ENCODE measurements around the gene GPC1. TPM values are rescaled to one million over a fixed set of nuclear protein-coding genes. Genes with fewer than 3 reads are reported as not detected.

The GPC1 gene
- total and polyA plus RNA-seq, 2 of the 13 experiments (the other 11 are each of a cell fraction or from before 2014, with no cell fraction given) = 4.0 to 5.5 TPM

GRCh38 chr2:240398661-240399267 lies 36.7 kb upstream of the GPC1 start:
- TF ChIP-seq NONO (IDR thresholded peaks at IDR 0.05) (no peak), NONO (CRISPR knock-in tag; conservative IDR thresholded peaks at IDR 0.05) (no peak), KLF13 (CRISPR knock-in tag; IDR thresholded peaks at IDR 0.05) (no peak), MXD4 (CRISPR knock-in tag; IDR thresholded peaks at IDR 0.05) (no peak), BRD4 (CRISPR knock-in tag; IDR thresholded peaks at IDR 0.05) (no peak), PHF5A (CRISPR knock-in tag; IDR thresholded peaks at IDR 0.05; ENCODE audit: low read depth, unreplicated experiment) (no peak), ZNF879 (CRISPR knock-in tag; IDR thresholded peaks at IDR 0.05) (no peak), ZNF563 (CRISPR knock-in tag; IDR thresholded peaks at IDR 0.05) (no peak), ZNF34 (CRISPR knock-in tag; IDR thresholded peaks at IDR 0.05; ENCODE audit: borderline replicate concordance) (no peak), BORCS8-MEF2B (CRISPR knock-in tag; IDR thresholded peaks at IDR 0.05) (no peak), ZSCAN21 (CRISPR knock-in tag; IDR thresholded peaks at IDR 0.05; ENCODE audit: borderline replicate concordance) (no peak), GZF1 (CRISPR knock-in tag; IDR thresholded peaks at IDR 0.05) (no peak)
- TF ChIP-seq, protein P1, sequence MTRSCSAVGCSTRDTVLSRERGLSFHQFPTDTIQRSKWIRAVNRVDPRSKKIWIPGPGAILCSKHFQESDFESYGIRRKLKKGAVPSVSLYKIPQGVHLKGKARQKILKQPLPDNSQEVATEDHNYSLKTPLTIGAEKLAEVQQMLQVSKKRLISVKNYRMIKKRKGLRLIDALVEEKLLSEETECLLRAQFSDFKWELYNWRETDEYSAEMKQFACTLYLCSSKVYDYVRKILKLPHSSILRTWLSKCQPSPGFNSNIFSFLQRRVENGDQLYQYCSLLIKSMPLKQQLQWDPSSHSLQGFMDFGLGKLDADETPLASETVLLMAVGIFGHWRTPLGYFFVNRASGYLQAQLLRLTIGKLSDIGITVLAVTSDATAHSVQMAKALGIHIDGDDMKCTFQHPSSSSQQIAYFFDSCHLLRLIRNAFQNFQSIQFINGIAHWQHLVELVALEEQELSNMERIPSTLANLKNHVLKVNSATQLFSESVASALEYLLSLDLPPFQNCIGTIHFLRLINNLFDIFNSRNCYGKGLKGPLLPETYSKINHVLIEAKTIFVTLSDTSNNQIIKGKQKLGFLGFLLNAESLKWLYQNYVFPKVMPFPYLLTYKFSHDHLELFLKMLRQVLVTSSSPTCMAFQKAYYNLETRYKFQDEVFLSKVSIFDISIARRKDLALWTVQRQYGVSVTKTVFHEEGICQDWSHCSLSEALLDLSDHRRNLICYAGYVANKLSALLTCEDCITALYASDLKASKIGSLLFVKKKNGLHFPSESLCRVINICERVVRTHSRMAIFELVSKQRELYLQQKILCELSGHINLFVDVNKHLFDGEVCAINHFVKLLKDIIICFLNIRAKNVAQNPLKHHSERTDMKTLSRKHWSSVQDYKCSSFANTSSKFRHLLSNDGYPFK (CRISPR knock-in tag; IDR thresholded peaks at IDR 0.05; ENCODE audit: borderline replicate concordance) = no peak
- TF ChIP-seq, protein P2, sequence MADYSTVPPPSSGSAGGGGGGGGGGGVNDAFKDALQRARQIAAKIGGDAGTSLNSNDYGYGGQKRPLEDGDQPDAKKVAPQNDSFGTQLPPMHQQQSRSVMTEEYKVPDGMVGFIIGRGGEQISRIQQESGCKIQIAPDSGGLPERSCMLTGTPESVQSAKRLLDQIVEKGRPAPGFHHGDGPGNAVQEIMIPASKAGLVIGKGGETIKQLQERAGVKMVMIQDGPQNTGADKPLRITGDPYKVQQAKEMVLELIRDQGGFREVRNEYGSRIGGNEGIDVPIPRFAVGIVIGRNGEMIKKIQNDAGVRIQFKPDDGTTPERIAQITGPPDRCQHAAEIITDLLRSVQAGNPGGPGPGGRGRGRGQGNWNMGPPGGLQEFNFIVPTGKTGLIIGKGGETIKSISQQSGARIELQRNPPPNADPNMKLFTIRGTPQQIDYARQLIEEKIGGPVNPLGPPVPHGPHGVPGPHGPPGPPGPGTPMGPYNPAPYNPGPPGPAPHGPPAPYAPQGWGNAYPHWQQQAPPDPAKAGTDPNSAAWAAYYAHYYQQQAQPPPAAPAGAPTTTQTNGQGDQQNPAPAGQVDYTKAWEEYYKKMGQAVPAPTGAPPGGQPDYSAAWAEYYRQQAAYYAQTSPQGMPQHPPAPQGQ (CRISPR knock-in tag; IDR thresholded peaks at IDR 0.05; ENCODE audit: borderline replicate concordance) = no peak
- TF ChIP-seq, protein P3, sequence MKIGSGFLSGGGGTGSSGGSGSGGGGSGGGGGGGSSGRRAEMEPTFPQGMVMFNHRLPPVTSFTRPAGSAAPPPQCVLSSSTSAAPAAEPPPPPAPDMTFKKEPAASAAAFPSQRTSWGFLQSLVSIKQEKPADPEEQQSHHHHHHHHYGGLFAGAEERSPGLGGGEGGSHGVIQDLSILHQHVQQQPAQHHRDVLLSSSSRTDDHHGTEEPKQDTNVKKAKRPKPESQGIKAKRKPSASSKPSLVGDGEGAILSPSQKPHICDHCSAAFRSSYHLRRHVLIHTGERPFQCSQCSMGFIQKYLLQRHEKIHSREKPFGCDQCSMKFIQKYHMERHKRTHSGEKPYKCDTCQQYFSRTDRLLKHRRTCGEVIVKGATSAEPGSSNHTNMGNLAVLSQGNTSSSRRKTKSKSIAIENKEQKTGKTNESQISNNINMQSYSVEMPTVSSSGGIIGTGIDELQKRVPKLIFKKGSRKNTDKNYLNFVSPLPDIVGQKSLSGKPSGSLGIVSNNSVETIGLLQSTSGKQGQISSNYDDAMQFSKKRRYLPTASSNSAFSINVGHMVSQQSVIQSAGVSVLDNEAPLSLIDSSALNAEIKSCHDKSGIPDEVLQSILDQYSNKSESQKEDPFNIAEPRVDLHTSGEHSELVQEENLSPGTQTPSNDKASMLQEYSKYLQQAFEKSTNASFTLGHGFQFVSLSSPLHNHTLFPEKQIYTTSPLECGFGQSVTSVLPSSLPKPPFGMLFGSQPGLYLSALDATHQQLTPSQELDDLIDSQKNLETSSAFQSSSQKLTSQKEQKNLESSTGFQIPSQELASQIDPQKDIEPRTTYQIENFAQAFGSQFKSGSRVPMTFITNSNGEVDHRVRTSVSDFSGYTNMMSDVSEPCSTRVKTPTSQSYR (CRISPR knock-in tag; IDR thresholded peaks at IDR 0.05; ENCODE audit: borderline replicate concordance) = no peak
- TF ChIP-seq, protein P4, sequence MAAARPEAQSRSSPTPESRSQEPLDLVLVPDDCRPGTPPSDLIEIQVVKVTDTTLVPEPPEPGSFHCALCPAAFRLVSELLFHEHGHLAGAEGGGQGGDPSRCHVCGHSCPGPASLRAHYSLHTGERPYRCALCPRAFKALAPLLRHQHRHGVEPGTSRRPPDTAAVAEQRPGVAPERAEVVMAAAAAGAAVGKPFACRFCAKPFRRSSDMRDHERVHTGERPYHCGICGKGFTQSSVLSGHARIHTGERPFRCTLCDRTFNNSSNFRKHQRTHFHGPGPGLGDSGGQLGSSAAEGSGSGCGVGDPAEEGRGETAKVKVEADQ (CRISPR knock-in tag; IDR thresholded peaks at IDR 0.05; ENCODE audit: borderline replicate concordance) = no peak
- WGBS (ENCODE audit: low lambda C conversion rate) = 24% methylated on average over 13 of the region's 20 CpGs
- Histone ChIP-seq H2AFZ (ENCODE audit: low read length) (no peak overlapping the region), H3K4me2 (ENCODE audit: low read depth, low read length) (no peak overlapping the region), H3K9ac (ENCODE audit: insufficient read depth, low read depth, low read length) (no peak overlapping the region), H3K4me1 (ENCODE audit: insufficient read depth, low read length) (no peaks in the 10 kb centered on the region), H3K79me2 (ENCODE audit: insufficient read depth, low read length) (no peaks in the 10 kb centered on the region), H3K36me3 (replicated peaks in 1 of 2; ENCODE audit: control insufficient read depth in 1 of 2, insufficient read depth in 2 of 2, low read length in 2 of 2) (no peaks in the 10 kb centered on the region), H3K27ac (ENCODE audit: extremely low read length, insufficient read depth, low read length) (no peak overlapping the region), H3K4me3 (replicated peaks in 1 of 3; ENCODE audit: insufficient read depth in 1 of 3, low read depth in 2 of 3, low read length in 3 of 3) (no peak overlapping the region), H4K20me1 (ENCODE audit: insufficient read depth, low read length) (no peaks in the 10 kb centered on the region), H3K9me3 (ENCODE audit: low read length) (no peaks in the 10 kb centered on the region), H3K27me3 (ENCODE audit: control insufficient read depth in 1 of 2, insufficient read depth in 2 of 2, low read length in 2 of 2) (peaks cover 33 to 96% of the 10 kb centered on the region in 2 experiments)
- DNase-seq (ENCODE audit: low spot score) = no peak
- no peak for FAIRE-seq
- in situ Hi-C loops (cut with HindIII; ENCODE audit: extremely low pct_ligation_motif_present, low pct_unique_long_range_greater_than_20kb) (no loop called here), intact Hi-C loops (cut with micrococcal nuclease; ENCODE audit: unreplicated experiment) (no loop called here)
- ChIA-PET POLR2A (no interaction called here), CTCF (ENCODE audit: low intra/inter-chr PET ratio, low total read pairs) (no interaction called here)
- no TSS peak for BruUV-seq (replicated peaks)
- ATAC-seq = no peak
